Umbilical cord (tissue), 1 donor: ENCODE data around the gene DDX28. TPM values are rescaled to one million over a fixed set of nuclear protein-coding genes. Genes with fewer than 3 reads are reported as not detected.

Experiments used
- total RNA-seq: library from RNA; depleted of rRNA; stranded (reverse); fragments of >200 nt; gene quantifications from one replicate; pipeline ENCODE4 v1.2.3, GENCODE V29; 2014; ENCODE audit warnings: low replicate concordance; ENCODE audit not compliant: insufficient read depth

Gene DDX28
- total RNA-seq, 1 donor from 2014 or later = 12.3 TPM

Other genes with a start within 250 kb of the DDX28 start
- 2.4 TPM for gene RANBP10, start 216.7 kb downstream of the DDX28 start, total RNA-seq
- 0.24 TPM for gene TSNAXIP1, start 216.3 kb downstream of the DDX28 start, total RNA-seq
- 32.3 TPM for gene THAP11, start 180.9 kb downstream of the DDX28 start, total RNA-seq
- gene NUTF2, start 176.3 kb downstream of the DDX28 start, total RNA-seq = 112 TPM
- 70.1 TPM for gene CENPT, start 175.5 kb downstream of the DDX28 start, total RNA-seq
- 79.0 TPM for gene EDC4, start 150.2 kb downstream of the DDX28 start, total RNA-seq
- gene NRN1L, start 138.3 kb downstream of the DDX28 start, total RNA-seq = not detected
- gene PSKH1, start 130.0 kb downstream of the DDX28 start, total RNA-seq = 11.3 TPM
- gene CTRL, start 91.4 kb downstream of the DDX28 start, total RNA-seq = 0.48 TPM
- gene PSMB10, start 86.4 kb downstream of the DDX28 start, total RNA-seq = 29.9 TPM
- 22.1 TPM for gene LCAT, start 79.1 kb downstream of the DDX28 start, total RNA-seq
- 40.0 TPM for gene SLC12A4, start 54.6 kb downstream of the DDX28 start, total RNA-seq
- not detected for gene DPEP3, start 42.7 kb downstream of the DDX28 start, total RNA-seq
- 5.1 TPM for gene DPEP2, start 23.7 kb downstream of the DDX28 start, total RNA-seq
- gene DPEP2NB, start 7.3 kb downstream of the DDX28 start, total RNA-seq = not detected
- gene DUS2, start 52 bp upstream of the DDX28 start, total RNA-seq = 5.8 TPM
- 22.6 TPM for gene NFATC3, start 62.1 kb upstream of the DDX28 start, total RNA-seq
- gene ESRP2, start 212.9 kb upstream of the DDX28 start, total RNA-seq = 1.9 TPM
- 19.0 TPM for gene PLA2G15, start 222.1 kb upstream of the DDX28 start, total RNA-seq
- gene SLC7A6, start 241.3 kb upstream of the DDX28 start, total RNA-seq = 22.6 TPM